HEK293T (cell line): ENCODE results near the gene MARCHF7.

ENCODE experiments used
- CTCF ChIA-PET: fragments of 350-600 bp; formaldehyde crosslinking; extraction: SDS; loops from one replicate; lab custom pipeline; 2021; ENCODE audit warnings: antibody characterized with exemption, inconsistent platforms; lab: Yijun Ruan, JAX
- POLR2A ChIA-PET: fragments of 350-600 bp; formaldehyde crosslinking; extraction: SDS; loops from one replicate; lab custom pipeline; 2020; ENCODE audit warnings: antibody characterized with exemption, inconsistent platforms; lab: Yijun Ruan, JAX
- DNase-seq: peaks from one replicate; pipeline ENCODE4 v3.0.0; 2012; ENCODE audit warnings: mixed read lengths; ENCODE audit errors: extremely low spot score
- ARNT ChIP-seq: fragments of 450-650 bp; IDR thresholded peaks from 2 replicates; pipeline ENCODE4 v1.6.1; 2017; ENCODE audit warnings: mild to moderate bottlenecking
- BHLHE40 ChIP-seq: fragments of 450-650 bp; IDR thresholded peaks from 2 replicates; pipeline ENCODE4 v1.6.1; 2016; ENCODE audit warnings: mild to moderate bottlenecking, moderate library complexity, borderline replicate concordance
- CTBP1 ChIP-seq: fragments of 450-650 bp; IDR thresholded peaks from 2 replicates; pipeline ENCODE4 v1.6.1; 2016; ENCODE audit warnings: borderline replicate concordance
- ELF4 ChIP-seq: fragments of 450-650 bp; IDR thresholded peaks from 2 replicates; pipeline ENCODE4 v1.6.1; 2017; ENCODE audit warnings: antibody characterized with exemption
- FOXA1 ChIP-seq: fragments of 450-650 bp; IDR thresholded peaks from 2 replicates; pipeline ENCODE4 v1.6.1; 2016; ENCODE audit warnings: mild to moderate bottlenecking
- FOXK2 ChIP-seq: fragments of 450-650 bp; IDR thresholded peaks from 2 replicates; pipeline ENCODE4 v1.6.1; 2016; ENCODE audit warnings: mild to moderate bottlenecking
- FOXM1 ChIP-seq: fragments of 450-650 bp; IDR thresholded peaks from 2 replicates; pipeline ENCODE4 v1.6.1; 2017; ENCODE audit warnings: mild to moderate bottlenecking, borderline replicate concordance
- HDGF ChIP-seq: fragments of 450-650 bp; IDR thresholded peaks from 2 replicates; pipeline ENCODE4 v1.6.1; 2017; ENCODE audit warnings: antibody characterized with exemption, borderline replicate concordance
- L3MBTL2 ChIP-seq: fragments of 450-650 bp; conservative IDR thresholded peaks from 2 replicates; pipeline ENCODE4 v1.6.1; 2016; ENCODE audit warnings: mild to moderate bottlenecking
- LEF1 ChIP-seq: fragments of 450-650 bp; IDR thresholded peaks from 2 replicates; pipeline ENCODE4 v1.6.1; 2017; ENCODE audit warnings: mild to moderate bottlenecking, borderline replicate concordance
- NFRKB ChIP-seq: fragments of 450-650 bp; IDR thresholded peaks from 2 replicates; pipeline ENCODE4 v1.6.1; 2016; ENCODE audit warnings: mild to moderate bottlenecking, moderate library complexity
- SP1 ChIP-seq: fragments of 450-650 bp; IDR thresholded peaks from 2 replicates; pipeline ENCODE4 v1.6.1; 2017
- SUZ12 ChIP-seq: fragments of 450-650 bp; IDR thresholded peaks from 2 replicates; pipeline ENCODE4 v1.6.1; 2016; ENCODE audit warnings: mild to moderate bottlenecking
- TARDBP ChIP-seq: fragments of 450-650 bp; IDR thresholded peaks from 2 replicates; pipeline ENCODE4 v1.6.1; 2016
- ZNF384 ChIP-seq: fragments of 450-650 bp; IDR thresholded peaks from 2 replicates; pipeline ENCODE4 v1.6.1; 2016
- TF ChIP-seq, protein P1 (sequence below): fragments of 450-650 bp; IDR thresholded peaks from 2 replicates; pipeline ENCODE4 v1.6.1; 2016

MARCHF7 gene

DNA sequence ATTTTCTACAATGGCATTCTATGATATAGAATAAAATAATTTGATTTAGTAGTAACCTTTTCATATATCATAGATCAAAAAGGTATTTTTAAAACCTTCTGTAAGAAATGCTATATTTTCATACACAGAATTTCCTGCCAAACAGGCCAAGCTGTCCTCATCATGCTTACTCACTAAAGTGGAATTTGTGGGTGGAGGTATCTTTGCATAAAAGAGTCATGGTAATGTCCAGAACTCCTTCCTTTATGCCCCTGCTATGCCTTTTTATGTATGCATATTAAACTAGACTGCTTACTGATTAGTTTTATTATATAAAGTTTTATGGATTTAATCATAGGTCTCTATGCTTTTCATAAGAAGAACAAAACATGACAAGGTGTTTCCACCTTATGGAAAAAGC, 27.5 kb upstream of the MARCHF7 start:
- no peak for TF ChIP-seq FOXA1
- TF ChIP-seq SUZ12: no peak
- TF ChIP-seq FOXK2: no peak
- TF ChIP-seq HDGF: no peak
- no peak for TF ChIP-seq ZNF384
- no peak for TF ChIP-seq TARDBP
- TF ChIP-seq ARNT: no peak
- TF ChIP-seq NFRKB: no peak
- TF ChIP-seq L3MBTL2: no peak
- TF ChIP-seq ELF4: no peak
- no peak for TF ChIP-seq FOXM1
- TF ChIP-seq CTBP1: no peak
- TF ChIP-seq, protein P1, sequence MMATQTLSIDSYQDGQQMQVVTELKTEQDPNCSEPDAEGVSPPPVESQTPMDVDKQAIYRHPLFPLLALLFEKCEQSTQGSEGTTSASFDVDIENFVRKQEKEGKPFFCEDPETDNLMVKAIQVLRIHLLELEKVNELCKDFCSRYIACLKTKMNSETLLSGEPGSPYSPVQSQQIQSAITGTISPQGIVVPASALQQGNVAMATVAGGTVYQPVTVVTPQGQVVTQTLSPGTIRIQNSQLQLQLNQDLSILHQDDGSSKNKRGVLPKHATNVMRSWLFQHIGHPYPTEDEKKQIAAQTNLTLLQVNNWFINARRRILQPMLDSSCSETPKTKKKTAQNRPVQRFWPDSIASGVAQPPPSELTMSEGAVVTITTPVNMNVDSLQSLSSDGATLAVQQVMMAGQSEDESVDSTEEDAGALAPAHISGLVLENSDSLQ: no peak
- no peak for TF ChIP-seq BHLHE40
- TF ChIP-seq SP1: no peak
- no peak for TF ChIP-seq LEF1
- POLR2A ChIA-PET: no interaction called here
- no peak for DNase-seq
- CTCF ChIA-PET: interaction anchor here (0.7 kb wide), 1 partner anchor 24 kb away, joined by 3 read pairs; no protein-coding TSS in a partner anchor

DNA sequence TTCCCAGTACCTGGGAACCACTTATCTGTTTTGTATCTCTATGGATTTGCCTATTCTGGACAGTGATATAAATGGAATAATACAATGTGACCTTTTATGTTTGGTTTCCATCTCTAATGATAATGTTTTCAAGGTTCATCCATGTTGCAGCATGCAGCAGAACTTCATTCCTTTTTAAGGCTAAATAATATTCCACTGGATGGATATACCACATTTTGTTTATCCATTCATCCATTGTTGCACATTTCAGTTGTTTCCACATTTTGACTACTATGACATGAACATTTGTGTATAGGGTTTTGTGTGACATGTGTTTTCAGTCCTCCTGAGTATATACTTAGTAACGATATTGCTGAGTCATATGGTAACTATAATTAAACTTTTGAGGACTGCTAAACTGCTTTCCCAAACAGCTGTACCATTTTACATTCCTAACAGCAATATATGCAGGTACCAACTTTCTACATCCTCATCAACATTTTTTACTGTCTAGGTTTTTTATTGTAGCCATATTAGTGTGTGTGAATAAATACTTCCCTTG, 17.7 kb upstream of the MARCHF7 start:
- CTCF ChIA-PET: no interaction called here
- POLR2A ChIA-PET: no interaction called here
- TF ChIP-seq L3MBTL2 (no peak), ZNF384 (no peak)
- no peak for DNase-seq

DNA sequence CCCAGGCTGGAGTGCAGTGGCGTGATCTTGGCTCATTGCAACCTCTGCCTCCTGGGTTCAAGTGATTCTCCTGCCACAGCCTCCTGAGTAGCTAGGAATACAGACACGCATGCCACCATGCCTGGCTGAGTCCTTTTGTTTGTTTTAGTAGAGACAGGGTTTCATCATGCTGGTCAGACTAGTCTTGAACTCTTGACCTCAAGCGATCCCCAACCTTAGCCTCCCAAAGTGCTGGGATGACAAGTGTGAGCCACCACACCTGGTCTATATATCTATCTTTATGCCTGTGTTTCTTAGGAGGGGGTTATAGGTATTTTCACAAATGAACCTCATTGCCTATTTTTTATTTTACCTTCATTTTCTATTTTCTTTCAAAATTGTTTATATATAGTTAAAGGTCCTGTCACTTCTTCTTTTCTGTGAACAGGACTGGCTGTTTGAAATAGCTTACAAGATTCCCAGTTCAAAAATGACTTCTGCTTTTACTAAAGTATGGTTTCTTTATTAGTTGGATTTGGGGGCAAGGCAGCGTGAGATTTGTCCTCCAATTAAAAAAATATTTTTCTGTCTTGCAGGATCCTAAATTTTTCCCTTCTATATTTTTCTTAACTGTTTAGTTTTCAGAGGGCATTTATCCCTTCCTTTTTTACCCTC, 16.4 kb upstream of the MARCHF7 start:
- ChIA-PET POLR2A (no interaction called here), CTCF (no interaction called here)
- TF ChIP-seq, protein P1: no peak
- TF ChIP-seq L3MBTL2 (no peak), FOXK2 (no peak), TARDBP (no peak), FOXA1 (no peak), ARNT (no peak), ELF4 (no peak), BHLHE40 (no peak)
- DNase-seq: no peak

DNA sequence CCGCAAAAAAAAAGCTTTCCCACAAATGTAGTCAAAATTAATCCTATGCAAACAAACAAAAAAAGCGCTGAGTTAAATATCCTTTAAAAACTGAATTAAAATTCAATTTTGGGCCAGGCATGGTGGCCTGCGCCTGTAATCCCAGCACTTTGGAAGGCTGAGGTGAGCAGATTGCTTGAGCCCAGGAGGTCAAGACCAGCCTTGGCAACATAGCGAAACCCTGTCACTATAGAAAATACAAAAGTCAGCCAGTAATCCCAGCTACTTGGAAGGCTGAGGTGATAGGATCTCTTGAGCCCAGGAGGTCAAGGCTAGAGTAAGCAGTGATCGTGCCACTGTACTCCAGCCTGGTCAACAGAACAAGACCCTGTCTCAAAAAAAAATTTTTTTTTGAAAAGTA, 8.8 kb upstream of the MARCHF7 start:
- CTCF ChIA-PET: no interaction called here
- TF ChIP-seq LEF1 (no peak), ZNF384 (no peak), ELF4 (no peak)
- POLR2A ChIA-PET: interaction anchor here (0.6 kb wide), 1 partner anchor 9 kb away, joined by 4 read pairs; the partner anchor contains the start of gene MARCHF7
- no peak for DNase-seq

DNA sequence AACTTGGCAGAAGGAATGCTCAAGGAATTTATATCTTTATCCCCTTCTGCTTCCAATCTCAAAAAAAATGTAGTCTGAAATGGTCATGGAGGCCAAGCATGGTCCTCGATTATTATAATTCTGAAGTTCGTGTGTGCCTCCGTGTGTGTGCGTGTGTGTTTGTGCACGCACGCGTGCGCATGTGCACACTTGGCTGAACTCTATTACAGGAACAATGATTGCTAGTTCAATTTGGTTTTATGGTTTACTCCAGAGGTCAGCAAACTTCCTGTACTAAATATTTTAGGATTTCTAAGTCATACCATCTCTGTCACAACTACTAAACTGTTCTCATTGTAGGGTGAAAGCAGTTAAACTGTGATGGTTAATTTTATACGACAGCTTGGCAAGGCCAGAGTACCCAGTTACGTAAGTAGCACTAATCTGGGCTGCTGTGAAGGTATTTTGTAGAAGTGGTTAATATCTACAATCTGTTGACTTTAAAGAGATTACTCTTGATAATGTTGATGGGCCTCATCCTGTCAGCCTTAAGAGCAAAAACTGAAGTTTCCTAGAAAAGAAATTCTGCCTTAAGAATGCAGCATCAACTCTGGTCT, 5.8 kb upstream of the MARCHF7 start:
- no peak for DNase-seq
- POLR2A ChIA-PET: no interaction called here
- CTCF ChIA-PET: no interaction called here
- TF ChIP-seq FOXA1 (no peak), BHLHE40 (no peak), HDGF (no peak), LEF1 (no peak), SP1 (no peak), ELF4 (no peak)
- TF ChIP-seq, protein P1: no peak

DNA sequence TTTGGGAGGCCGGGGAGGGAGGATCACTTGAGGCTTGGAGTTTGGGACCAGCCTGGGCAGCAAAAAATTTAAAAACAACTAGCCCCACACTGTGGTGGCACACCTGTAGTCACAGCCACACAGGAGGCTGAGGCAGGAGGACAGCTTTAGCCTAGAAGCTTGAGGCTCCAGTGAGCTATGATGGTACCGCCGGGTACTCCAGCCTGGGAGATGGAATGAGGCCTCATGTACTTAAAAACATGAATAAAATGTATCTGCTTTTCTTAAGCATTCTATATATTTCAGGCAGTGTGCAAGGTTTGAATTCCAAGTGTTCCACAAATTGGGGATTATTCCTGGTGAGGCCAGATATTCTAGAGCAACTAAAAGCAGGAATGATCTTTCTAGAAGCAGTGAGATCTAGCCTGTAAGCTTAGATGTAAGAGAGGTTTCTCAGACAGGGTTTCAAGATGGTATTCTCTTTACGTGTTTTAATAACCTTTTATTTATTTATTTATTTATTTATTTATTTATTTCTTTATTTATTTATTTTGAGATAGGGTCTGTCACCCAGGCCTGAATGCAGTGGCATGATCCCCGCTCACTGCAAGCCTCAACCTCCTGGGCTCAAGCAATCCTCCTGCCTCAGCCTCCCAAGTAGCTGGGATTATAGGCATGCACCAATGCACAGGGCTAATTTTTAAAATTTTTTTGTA, 4.1 kb upstream of the MARCHF7 start:
- CTCF ChIA-PET: interaction anchor here (0.6 kb wide), 1 partner anchor 23 kb away, joined by 3 read pairs; no protein-coding TSS in a partner anchor
- POLR2A ChIA-PET: no interaction called here
- TF ChIP-seq ELF4 (no peak), CTBP1 (no peak), SP1 (no peak), ZNF384 (no peak), FOXA1 (no peak), ARNT (no peak), TARDBP (no peak), L3MBTL2 (no peak), FOXM1 (no peak), LEF1 (no peak), BHLHE40 (no peak), FOXK2 (no peak), HDGF (no peak), NFRKB (no peak), SUZ12 (no peak)
- TF ChIP-seq, protein P1: no peak
- no peak for DNase-seq
